Astrocyte (in vitro differentiated cells and primary cell): ENCODE results near the gene ACADS.

Experiments used
- EZH2 ChIP-seq: IDR thresholded peaks from 2 replicates; pipeline ENCODE4 v1.6.1; 2012; ENCODE audit warnings: mild to moderate bottlenecking, low read length, inconsistent platforms; ENCODE audit not compliant: insufficient read depth
- TF ChIP-seq, protein P1 (sequence below): IDR thresholded peaks from 2 replicates; pipeline ENCODE4 v1.5.1; 2011; ENCODE audit warnings: low read depth, mild to moderate bottlenecking, inconsistent platforms, low read length, moderate library complexity; ENCODE audit not compliant: insufficient read depth

DNA sequence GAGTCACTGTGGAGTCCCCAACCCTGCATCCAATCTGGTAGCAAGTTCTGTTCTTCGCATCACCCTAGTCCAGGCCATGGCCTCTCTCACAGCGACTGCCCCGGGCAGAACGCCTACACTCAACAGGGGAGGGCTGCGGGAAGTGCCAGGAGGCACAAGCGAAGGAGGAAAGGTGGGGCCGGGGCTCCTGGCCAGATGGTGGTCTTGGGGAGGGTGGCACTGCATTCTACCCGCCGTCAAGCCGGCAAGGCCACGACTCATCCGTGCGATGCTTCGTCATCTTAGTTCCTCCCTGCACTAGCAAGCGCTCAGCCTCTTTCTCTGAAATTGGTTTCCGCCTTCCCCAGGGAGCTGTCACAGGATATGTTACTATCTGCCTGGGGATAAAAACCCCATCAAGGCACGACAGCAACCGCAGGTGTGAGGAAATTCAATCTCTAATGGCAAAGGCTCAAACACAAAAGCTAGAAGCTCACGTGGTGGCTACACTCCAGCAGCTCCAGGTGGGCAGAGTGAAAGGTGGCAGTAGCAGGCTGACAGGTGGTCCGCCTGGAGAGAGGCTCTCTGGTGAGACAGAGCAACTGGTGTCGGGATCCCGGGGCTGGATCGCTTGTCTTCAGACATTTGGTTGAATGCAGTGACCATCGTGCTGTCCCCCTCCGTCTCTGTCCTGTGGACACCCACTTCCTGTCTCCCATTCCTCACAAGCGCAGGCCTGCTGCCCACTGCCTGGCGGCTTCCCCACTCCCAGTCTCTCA lies 34.1 kb downstream of the ACADS start:
- TF ChIP-seq, protein P1, sequence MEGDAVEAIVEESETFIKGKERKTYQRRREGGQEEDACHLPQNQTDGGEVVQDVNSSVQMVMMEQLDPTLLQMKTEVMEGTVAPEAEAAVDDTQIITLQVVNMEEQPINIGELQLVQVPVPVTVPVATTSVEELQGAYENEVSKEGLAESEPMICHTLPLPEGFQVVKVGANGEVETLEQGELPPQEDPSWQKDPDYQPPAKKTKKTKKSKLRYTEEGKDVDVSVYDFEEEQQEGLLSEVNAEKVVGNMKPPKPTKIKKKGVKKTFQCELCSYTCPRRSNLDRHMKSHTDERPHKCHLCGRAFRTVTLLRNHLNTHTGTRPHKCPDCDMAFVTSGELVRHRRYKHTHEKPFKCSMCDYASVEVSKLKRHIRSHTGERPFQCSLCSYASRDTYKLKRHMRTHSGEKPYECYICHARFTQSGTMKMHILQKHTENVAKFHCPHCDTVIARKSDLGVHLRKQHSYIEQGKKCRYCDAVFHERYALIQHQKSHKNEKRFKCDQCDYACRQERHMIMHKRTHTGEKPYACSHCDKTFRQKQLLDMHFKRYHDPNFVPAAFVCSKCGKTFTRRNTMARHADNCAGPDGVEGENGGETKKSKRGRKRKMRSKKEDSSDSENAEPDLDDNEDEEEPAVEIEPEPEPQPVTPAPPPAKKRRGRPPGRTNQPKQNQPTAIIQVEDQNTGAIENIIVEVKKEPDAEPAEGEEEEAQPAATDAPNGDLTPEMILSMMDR: no peak
- no peak for TF ChIP-seq EZH2
